Measurements from ENCODE around the gene AKAP1. TPM values are rescaled to one million over a fixed set of nuclear protein-coding genes. Genes with fewer than 3 reads are reported as not detected.

The AKAP1 gene
- total RNA-seq, 2 donors from 2014 or later = 61.7 to 124 TPM

GRCh38 chr17:57138030-57138911 lies 53.2 kb downstream of the AKAP1 start:
- no peak for DNase-seq (ENCODE audit: low spot score)
- no peaks in the 10 kb centered on the region for H3K9me3 ChIP-seq
- H3K27ac ChIP-seq = no peak overlapping the region
- WGBS = 91% methylated on average over 16 of the region's 17 CpGs
- intact Hi-C loops (cut with DNase I) = no loop called here
- TF ChIP-seq CTCF (IDR thresholded peaks at IDR 0.05) (no peak), POLR2A (IDR thresholded peaks at IDR 0.05) (no peak), POLR2AphosphoS5 (IDR thresholded peaks at IDR 0.05) (no peak)
- H3K36me3 ChIP-seq = no peaks in the 10 kb centered on the region
- no peaks in the 10 kb centered on the region for H3K27me3 ChIP-seq (replicated peaks; ENCODE audit: insufficient read depth)
- no peak overlapping the region for H3K4me3 ChIP-seq
- no peaks in the 10 kb centered on the region for H3K4me1 ChIP-seq (replicated peaks)

- Histone ChIP-seq H3K27ac (no peak overlapping the region), H3K9me3 (no peaks in the 10 kb centered on the region), H3K36me3 (no peaks in the 10 kb centered on the region), H3K27me3 (replicated peaks; ENCODE audit: insufficient read depth) (no peaks in the 10 kb centered on the region), H3K4me1 (replicated peaks) (no peaks in the 10 kb centered on the region), H3K4me3 (no peak overlapping the region)
- TF ChIP-seq POLR2A (IDR thresholded peaks at IDR 0.05) = no peak
- TF ChIP-seq CTCF (IDR thresholded peaks at IDR 0.05) = no peak
- no peak for TF ChIP-seq POLR2AphosphoS5 (IDR thresholded peaks at IDR 0.05)
- 65% methylated on average over 6 of the region's 6 CpGs for WGBS
- intact Hi-C loops (cut with DNase I) = no loop called here
- DNase-seq (ENCODE audit: low spot score) = no peak
Observed at GRCh38 chr17:57138956-57139576, 54.0 kb downstream of the AKAP1 start.

- 88% methylated on average over 8 of the region's 8 CpGs for WGBS
Observed at GRCh38 chr17:57140316-57140715, 55.3 kb downstream of the AKAP1 start.

GRCh38 chr17:57142925-57143324 lies 57.9 kb downstream of the AKAP1 start:
- intact Hi-C loops (cut with DNase I) = no loop called here

More at GRCh38 chr17:57140316-57140715, 55.3 kb downstream of the AKAP1 start:
- no peaks in the 10 kb centered on the region for H3K36me3 ChIP-seq
- TF ChIP-seq POLR2AphosphoS5 (IDR thresholded peaks at IDR 0.05) (no peak), CTCF (IDR thresholded peaks at IDR 0.05) (no peak)
- DNase-seq (ENCODE audit: low spot score) = no peak
- H3K27me3 ChIP-seq (replicated peaks; ENCODE audit: insufficient read depth) = no peaks in the 10 kb centered on the region
- no peak overlapping the region for H3K4me3 ChIP-seq
- no peaks in the 10 kb centered on the region for H3K9me3 ChIP-seq
- H3K4me1 ChIP-seq (replicated peaks) = no peaks in the 10 kb centered on the region
- H3K27ac ChIP-seq = no peak overlapping the region
- intact Hi-C loops (cut with DNase I) = no loop called here

More at GRCh38 chr17:57142925-57143324, 57.9 kb downstream of the AKAP1 start:
- no peaks in the 10 kb centered on the region for H3K4me1 ChIP-seq (replicated peaks)
- TF ChIP-seq POLR2AphosphoS5 (IDR thresholded peaks at IDR 0.05) (no peak), CTCF (IDR thresholded peaks at IDR 0.05) (no peak), POLR2A (IDR thresholded peaks at IDR 0.05) (no peak)
- DNase-seq (ENCODE audit: low spot score) = no peak
- H3K9me3 ChIP-seq = no peaks in the 10 kb centered on the region
- no peaks in the 10 kb centered on the region for H3K27me3 ChIP-seq (replicated peaks; ENCODE audit: insufficient read depth)
- WGBS = 52% methylated on average over 4 of the region's 4 CpGs
- no peak overlapping the region for H3K27ac ChIP-seq
- H3K4me3 ChIP-seq = no peak overlapping the region
- no peaks in the 10 kb centered on the region for H3K36me3 ChIP-seq

Measured in prostate gland (tissue), 2 donors.